ENCODE measurements around the gene DCHS2. TPM values are rescaled to one million over a fixed set of nuclear protein-coding genes. Genes with fewer than 3 reads are reported as not detected.

DCHS2 gene
- total RNA-seq, 1 donor from 2014 or later = not detected

GRCh38 chr4:154478547-154478946 lies 13.1 kb downstream of the DCHS2 start:
- no peak for DNase-seq (ENCODE audit: low spot score)
- Mint-ChIP-seq H3K27ac (ENCODE audit: unreplicated experiment) (no peak overlapping the region), H3K36me3 (ENCODE audit: low read depth, unreplicated experiment) (no peaks in the 10 kb centered on the region), H3K27me3 (ENCODE audit: unreplicated experiment) (no peaks in the 10 kb centered on the region), H3K9me3 (ENCODE audit: unreplicated experiment) (no peaks in the 10 kb centered on the region), H3K4me3 (ENCODE audit: unreplicated experiment) (no peak overlapping the region), H3K4me1 (ENCODE audit: unreplicated experiment) (no peaks in the 10 kb centered on the region)
- TF ChIP-seq, protein P1, sequence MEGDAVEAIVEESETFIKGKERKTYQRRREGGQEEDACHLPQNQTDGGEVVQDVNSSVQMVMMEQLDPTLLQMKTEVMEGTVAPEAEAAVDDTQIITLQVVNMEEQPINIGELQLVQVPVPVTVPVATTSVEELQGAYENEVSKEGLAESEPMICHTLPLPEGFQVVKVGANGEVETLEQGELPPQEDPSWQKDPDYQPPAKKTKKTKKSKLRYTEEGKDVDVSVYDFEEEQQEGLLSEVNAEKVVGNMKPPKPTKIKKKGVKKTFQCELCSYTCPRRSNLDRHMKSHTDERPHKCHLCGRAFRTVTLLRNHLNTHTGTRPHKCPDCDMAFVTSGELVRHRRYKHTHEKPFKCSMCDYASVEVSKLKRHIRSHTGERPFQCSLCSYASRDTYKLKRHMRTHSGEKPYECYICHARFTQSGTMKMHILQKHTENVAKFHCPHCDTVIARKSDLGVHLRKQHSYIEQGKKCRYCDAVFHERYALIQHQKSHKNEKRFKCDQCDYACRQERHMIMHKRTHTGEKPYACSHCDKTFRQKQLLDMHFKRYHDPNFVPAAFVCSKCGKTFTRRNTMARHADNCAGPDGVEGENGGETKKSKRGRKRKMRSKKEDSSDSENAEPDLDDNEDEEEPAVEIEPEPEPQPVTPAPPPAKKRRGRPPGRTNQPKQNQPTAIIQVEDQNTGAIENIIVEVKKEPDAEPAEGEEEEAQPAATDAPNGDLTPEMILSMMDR (IDR thresholded peaks at IDR 0.05; ENCODE audit: unreplicated experiment) = no peak

DNA sequence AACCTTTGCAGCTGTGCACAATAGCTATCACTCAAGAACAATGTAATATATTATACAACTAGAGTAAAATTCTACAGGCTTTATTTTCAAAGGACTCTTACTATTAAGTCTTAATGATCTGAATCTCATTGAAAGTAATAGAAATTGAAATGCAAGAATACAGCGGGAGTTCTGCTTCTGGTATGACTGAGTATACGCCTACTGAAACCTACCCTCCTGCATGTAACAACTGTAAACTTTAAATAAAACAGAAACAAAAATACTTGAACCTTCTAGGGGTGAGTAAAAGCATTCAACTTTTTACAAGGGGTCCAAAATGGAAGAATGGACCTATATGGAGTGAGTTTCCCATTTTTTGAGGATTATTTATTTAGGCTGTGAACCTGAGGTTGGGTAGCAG lies 13.5 kb downstream of the DCHS2 start:
- Mint-ChIP-seq H3K4me1 (ENCODE audit: unreplicated experiment) (no peaks in the 10 kb centered on the region), H3K36me3 (ENCODE audit: low read depth, unreplicated experiment) (no peaks in the 10 kb centered on the region), H3K27ac (ENCODE audit: unreplicated experiment) (no peak overlapping the region), H3K9me3 (ENCODE audit: unreplicated experiment) (no peaks in the 10 kb centered on the region), H3K27me3 (ENCODE audit: unreplicated experiment) (no peaks in the 10 kb centered on the region), H3K4me3 (ENCODE audit: unreplicated experiment) (no peak overlapping the region)
- no peak for DNase-seq (ENCODE audit: low spot score)
- TF ChIP-seq, protein P1 (IDR thresholded peaks at IDR 0.05; ENCODE audit: unreplicated experiment) = no peak

DNA sequence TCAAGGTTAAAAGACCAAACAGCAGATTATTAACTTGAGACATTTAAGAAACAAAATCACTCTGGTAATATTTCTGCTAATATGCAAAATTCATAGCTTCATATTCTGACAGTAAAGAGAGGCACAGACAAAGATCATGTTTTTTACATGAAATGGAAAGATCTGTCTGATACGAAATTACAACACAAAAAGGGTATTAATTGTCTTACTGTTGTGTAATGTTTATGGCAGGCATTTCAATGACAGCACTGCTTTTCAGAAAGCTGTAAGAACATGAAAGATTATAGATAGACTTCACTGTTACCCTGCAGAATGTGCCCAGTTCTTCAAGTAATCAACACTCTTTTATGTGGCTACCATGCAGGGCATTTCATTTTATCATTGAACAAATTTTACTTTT lies 15.4 kb downstream of the DCHS2 start:
- Mint-ChIP-seq H3K9me3 (ENCODE audit: unreplicated experiment) (no peaks in the 10 kb centered on the region), H3K4me3 (ENCODE audit: unreplicated experiment) (no peak overlapping the region), H3K27ac (ENCODE audit: unreplicated experiment) (no peak overlapping the region), H3K4me1 (ENCODE audit: unreplicated experiment) (no peaks in the 10 kb centered on the region), H3K27me3 (ENCODE audit: unreplicated experiment) (no peaks in the 10 kb centered on the region), H3K36me3 (ENCODE audit: low read depth, unreplicated experiment) (no peaks in the 10 kb centered on the region)
- TF ChIP-seq, protein P1 (IDR thresholded peaks at IDR 0.05; ENCODE audit: unreplicated experiment) = no peak
- no peak for DNase-seq (ENCODE audit: low spot score)

GRCh38 chr4:154475820-154476219 lies 15.8 kb downstream of the DCHS2 start:
- DNase-seq (ENCODE audit: low spot score) = no peak
- TF ChIP-seq, protein P1 (IDR thresholded peaks at IDR 0.05; ENCODE audit: unreplicated experiment) = no peak
- Mint-ChIP-seq H3K4me3 (ENCODE audit: unreplicated experiment) (no peak overlapping the region), H3K27me3 (ENCODE audit: unreplicated experiment) (no peaks in the 10 kb centered on the region), H3K36me3 (ENCODE audit: low read depth, unreplicated experiment) (no peaks in the 10 kb centered on the region), H3K27ac (ENCODE audit: unreplicated experiment) (no peak overlapping the region), H3K9me3 (ENCODE audit: unreplicated experiment) (no peaks in the 10 kb centered on the region), H3K4me1 (ENCODE audit: unreplicated experiment) (no peaks in the 10 kb centered on the region)

- H3K4me1 Mint-ChIP-seq (ENCODE audit: unreplicated experiment) = no peaks in the 10 kb centered on the region
- no peaks in the 10 kb centered on the region for H3K27me3 Mint-ChIP-seq (ENCODE audit: unreplicated experiment)
- H3K4me3 Mint-ChIP-seq (ENCODE audit: unreplicated experiment) = no peak overlapping the region
- H3K36me3 Mint-ChIP-seq (ENCODE audit: low read depth, unreplicated experiment) = no peaks in the 10 kb centered on the region
- H3K9me3 Mint-ChIP-seq (ENCODE audit: unreplicated experiment) = no peaks in the 10 kb centered on the region
- DNase-seq (ENCODE audit: low spot score) = no peak
- H3K27ac Mint-ChIP-seq (ENCODE audit: unreplicated experiment) = no peak overlapping the region
- TF ChIP-seq, protein P1 (IDR thresholded peaks at IDR 0.05; ENCODE audit: unreplicated experiment) = no peak
Measured at GRCh38 chr4:154473497-154473896, 18.1 kb downstream of the DCHS2 start.

All from endothelial cell (in vitro differentiated cells).